HG03108 (cell line): ENCODE measurements around the gene PTPRN.
"Not testable (repeated sequence)": the region's sequence is repeated elsewhere in the genome, so short reads cannot be mapped to it uniquely, and the experiment has no call there.

Experiments
- ATAC-seq: cut with Tn5 transposase; IDR thresholded peaks from one replicate; pipeline ENCODE4 v1.9.1; 2021; ENCODE audit warnings: moderate library complexity; ENCODE audit not compliant: unreplicated experiment

The PTPRN gene

DNA sequence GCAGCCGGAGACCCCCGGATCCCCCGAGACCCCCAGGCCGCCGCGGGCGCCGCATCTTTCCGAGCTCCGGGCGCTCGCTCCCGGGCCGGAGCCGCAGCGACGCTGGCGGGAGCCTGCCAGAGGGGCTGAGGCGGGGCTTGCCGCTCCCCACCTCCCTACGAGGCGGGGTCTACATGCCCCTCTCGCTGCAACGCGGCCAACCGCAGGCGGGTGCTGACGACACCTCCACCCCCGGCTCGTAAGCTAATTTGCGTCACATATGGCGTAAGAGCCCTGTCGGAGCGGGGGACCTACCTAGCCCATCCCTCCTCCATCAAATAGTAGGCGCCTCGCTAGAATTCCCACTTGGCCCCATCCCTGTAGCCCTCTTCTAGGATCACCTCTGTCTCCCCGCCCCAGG, at the start of gene PTPRN:
Gene PTPRN, minus strand, starts transcription at position 124 of the 400 bp plus-strand sequence. Its CDS starts 69 bp downstream, at position 55.
- no peak for ATAC-seq

DNA sequence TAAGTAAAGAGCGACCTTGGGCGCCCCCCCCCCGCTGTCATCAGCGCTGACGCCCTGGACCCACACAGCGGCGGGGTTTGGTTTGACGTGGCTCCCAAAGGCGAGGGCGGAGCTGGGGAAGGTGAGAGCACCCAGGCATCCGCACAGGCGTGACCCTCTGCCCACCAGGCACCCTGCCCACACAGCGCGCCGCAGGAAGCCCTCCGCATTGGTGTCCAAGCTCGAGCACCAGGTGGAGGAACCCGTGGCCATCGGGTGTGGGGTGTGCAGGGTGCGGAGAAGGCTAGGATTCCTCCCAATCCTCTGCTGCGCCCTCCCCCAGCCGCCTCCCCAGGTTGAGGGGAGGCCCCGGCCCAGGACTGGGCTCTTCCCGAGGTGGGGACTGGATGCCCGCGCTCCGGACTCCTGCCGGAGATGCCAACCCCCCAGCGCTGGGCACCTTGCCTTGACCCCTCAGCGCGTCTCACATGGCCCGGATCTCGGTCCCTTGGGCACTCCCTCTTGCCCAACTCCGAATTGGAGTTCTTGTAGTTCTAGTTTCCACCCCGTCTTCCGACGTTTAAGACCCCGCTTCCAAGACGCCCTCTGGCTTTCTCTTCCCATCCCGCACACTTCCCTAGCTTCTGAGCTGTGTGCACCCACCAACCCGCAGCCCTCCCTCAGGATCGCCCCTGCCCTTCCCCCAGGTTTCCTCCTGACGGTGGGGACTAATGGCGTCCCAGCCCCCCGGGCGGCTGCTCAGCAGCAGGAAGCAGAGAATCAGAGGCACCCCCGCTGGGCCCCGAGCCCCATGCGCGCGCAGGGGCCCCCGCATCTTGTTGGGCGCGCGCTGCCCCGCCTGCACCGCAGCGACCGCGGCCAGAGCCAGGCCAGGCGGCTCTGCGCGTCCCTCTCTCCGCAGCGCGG, 49.2 kb upstream of the PTPRN start:
- no peak for ATAC-seq

DNA sequence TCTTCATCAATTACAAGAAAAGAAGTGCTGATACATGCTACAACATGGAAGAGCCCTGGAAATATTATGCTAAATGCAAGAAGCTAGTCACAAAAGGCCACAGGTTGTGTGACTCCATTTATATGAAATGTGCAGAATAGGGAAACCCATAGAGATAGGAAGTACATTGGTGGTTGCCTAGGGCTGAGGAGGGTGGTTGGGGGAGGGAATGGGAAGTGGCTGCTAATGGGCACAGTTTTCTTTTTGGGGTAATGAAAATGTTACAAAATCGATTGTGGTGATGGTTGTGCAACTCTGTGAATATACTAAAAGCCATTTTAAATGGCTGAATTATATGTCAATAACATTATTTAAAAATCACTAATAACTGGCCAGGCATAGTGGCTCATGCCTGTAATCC, 47.6 kb upstream of the PTPRN start:
- ATAC-seq = no peak

DNA sequence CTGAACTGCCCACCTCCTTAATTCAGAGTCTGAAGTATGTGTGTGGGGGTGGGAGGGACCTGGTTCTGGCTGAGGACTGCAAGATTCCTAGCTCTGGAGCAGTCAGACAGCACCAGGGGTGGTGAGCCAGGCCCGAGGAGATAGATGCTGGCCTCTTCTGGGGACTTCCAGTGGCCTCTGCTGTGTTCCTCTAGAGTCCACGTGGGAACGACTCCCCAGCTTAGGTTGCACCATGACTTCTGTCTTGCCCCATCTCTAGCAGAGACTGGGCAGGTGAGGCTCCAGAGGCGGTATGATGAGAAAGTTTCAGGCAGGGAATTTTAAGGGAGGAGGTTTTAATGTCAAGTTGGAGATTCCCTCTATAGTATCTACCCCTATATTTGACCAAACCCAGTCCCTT, 45.4 kb upstream of the PTPRN start:
- no peak for ATAC-seq

DNA sequence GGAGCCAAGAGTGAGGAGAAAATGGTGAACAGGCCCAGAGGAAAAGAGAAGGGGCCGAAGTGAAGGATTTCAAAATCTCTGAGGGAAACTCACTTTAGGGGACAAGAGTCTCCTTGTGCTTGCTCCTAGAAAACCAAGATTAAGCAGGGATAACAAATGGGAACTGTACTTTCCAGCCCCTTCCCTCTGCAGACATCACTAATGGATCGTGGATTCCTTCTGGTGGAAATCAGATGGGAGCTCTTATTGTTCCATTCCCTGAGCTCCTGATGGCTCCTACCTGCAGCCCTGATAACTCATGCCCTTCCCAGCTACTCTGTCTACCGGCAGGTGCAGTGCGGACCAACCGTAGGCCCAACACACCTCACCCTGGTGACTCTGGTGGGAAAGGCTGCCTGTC, 43.9 kb upstream of the PTPRN start:
- no peak for ATAC-seq

GRCh38 chr2:219352448-219353023, 43.3 kb upstream of the PTPRN start:
- no peak for ATAC-seq

- no peak for ATAC-seq
Measured at GRCh38 chr2:219350710-219351221, 41.6 kb upstream of the PTPRN start.

DNA sequence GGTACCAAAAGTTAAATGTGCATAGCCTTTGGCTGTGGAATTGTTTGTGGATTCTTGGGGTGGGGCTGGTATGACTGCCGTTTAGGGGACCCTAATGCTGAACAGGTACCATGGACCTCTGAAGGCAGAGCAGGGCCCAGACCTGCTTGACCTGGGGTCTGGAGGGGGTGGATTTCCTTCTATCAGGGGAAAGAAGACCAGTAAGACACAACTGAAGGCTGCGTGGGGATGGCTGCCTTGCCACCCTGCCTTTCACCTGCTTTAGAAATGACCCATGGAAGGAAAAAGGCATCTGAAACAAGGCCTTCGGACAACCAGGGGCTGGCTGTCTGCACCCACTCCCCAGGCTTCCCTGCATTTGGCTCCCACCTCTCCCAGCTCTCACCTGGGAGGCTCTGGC, 41.0 kb upstream of the PTPRN start:
- ATAC-seq = no peak

GRCh38 chr2:219344751-219345430, 35.7 kb upstream of the PTPRN start:
- ATAC-seq = no peak

GRCh38 chr2:219335373-219335786, 26.2 kb upstream of the PTPRN start:
- ATAC-seq = no peak

GRCh38 chr2:219334076-219334475, 24.9 kb upstream of the PTPRN start:
- ATAC-seq = no peak

DNA sequence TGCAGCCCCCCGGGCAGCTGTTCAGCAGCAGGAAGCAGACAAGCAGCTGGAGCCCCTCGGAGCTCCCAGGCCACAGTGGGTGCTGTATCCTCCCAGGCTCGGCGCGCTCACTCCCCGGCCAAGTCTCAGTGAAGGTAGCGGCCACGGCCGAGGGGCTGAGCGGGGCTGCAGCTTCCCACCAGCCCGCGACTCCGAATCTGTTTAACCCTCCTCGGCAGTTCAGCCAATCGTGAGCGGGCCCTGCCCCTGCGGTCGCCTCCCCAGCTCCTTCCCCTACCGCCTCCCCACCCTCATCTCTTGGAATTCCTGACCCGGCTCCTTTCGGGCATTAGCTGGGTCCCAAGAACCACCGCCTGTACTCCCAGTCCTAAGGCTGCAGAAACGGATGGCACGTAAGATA, 23.3 kb upstream of the PTPRN start, which contains the start of gene RESP18:
Gene RESP18, minus strand, starts transcription at position 203 of the 400 bp plus-strand sequence.
- no peak for ATAC-seq

- ATAC-seq = no peak
Measured at GRCh38 chr2:219331560-219332213, 22.5 kb upstream of the PTPRN start.

GRCh38 chr2:219327719-219328118, 18.5 kb upstream of the PTPRN start:
- ATAC-seq = no peak

- ATAC-seq = no peak
Measured at GRCh38 chr2:219325657-219326315, 16.6 kb upstream of the PTPRN start.

- ATAC-seq = no peak
Measured at GRCh38 chr2:219325136-219325535, 15.9 kb upstream of the PTPRN start.

GRCh38 chr2:219323434-219323833, 14.2 kb upstream of the PTPRN start:
- ATAC-seq = no peak

DNA sequence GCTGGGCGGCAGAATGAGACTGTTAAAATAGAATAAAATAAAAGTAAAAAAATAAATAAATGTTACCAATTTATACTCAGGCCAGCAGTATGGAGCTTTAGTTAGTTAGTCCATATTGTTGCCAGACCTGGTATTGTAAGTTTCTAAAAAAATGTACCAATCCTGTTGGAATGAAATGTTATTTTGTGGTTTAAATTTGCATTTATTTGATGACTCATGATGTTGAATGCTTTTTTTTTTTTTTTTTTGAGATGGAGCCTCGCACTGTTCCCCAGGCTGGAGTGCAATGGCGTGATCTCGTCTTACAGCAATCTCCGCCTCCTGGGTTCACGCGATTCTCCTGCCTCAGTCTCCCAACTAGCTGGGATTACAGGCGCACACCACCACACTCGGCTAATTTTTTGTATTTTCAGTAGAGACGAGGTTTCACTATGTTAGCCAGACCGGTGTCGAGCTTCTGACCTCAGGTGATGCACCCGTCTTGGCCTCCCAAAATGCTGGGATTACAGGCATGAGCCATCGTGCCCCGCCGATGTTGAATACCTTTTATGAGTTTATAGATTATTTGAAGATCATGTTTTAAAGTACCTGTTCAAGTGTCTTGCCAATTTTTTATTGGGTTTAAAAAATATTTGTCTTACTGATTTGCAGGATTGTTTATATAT, 5.7 kb upstream of the PTPRN start:
- ATAC-seq = no peak

DNA sequence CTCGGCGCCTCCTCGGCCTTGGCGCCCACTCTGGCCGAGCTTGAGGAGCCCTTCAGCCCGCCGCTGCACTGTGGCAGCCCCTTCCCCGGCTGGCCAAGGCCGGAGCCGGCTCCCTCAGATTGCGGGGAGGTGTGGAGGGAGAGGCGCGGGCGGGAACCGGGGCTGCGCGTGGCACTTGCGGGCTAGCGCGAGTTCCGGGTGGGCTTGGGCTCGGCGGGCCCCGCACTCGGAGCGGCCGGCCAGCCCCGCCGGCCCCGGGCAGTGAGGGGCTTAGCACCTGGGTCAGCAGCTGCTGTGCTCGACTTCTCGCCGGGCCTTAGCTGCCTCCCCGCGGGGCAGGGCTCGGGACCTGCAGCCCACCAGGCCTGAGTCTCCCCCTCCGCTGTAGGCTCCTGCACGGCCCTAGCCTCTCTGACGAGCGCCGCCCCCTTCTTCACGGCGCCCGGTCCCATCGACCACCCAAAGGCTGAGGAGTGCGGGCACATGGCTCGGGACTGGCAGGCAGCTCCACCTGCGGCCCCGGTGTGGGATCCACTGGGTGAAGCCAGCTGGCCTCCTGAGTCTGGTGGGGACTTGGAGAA, 3.6 kb upstream of the PTPRN start:
- ATAC-seq = not testable (repeated sequence)
